ENCODE measurements around the gene CCDC91. TPM values are rescaled to one million over a fixed set of nuclear protein-coding genes. Genes with fewer than 3 reads are reported as not detected.

The CCDC91 gene
- polyA plus RNA-seq, 3 donors = 6.3 to 18.1 (median 15.6) TPM

- 100% methylated on average over 1 of the region's 2 CpGs for WGBS (ENCODE audit: insufficient coverage)
- H3K27me3 ChIP-seq (ENCODE audit: control insufficient read depth in 2 of 2, insufficient read depth in 2 of 2, low read length in 2 of 2) = no peaks in the 10 kb centered on the region
- Mint-ChIP-seq H3K36me3 (no peaks in the 10 kb centered on the region), H3K9me3 (peaks cover 0 to 10% (median 2%) of the 10 kb centered on the region in 7 donors), H3K27me3 (ENCODE audit: low read depth in 3 of 3) (no peaks in the 10 kb centered on the region), H3K27ac (no peak overlapping the region), H3K4me1 (no peaks in the 10 kb centered on the region), H3K4me3 (no peak overlapping the region)
- H4K20me1 ChIP-seq (ENCODE audit: insufficient read depth, low read length) = no peaks in the 10 kb centered on the region
- H3K27ac ChIP-seq (ENCODE audit: low read depth in 1 of 2, low read length in 2 of 2) = no peak overlapping the region
- TF ChIP-seq CTCF (IDR thresholded peaks at IDR 0.05) = no peak
- no peaks in the 10 kb centered on the region for H3K9me3 ChIP-seq (replicated peaks in 1 of 2; ENCODE audit: control insufficient read depth in 1 of 2, insufficient read depth in 1 of 2, low read length in 2 of 2)
- H3K4me1 ChIP-seq (ENCODE audit: control insufficient read depth in 1 of 2, insufficient read depth in 2 of 2, low read length in 2 of 2) = no peaks in the 10 kb centered on the region
- intact Hi-C loops (cut with micrococcal nuclease) = no loop called here
- H3K4me2 ChIP-seq (replicated peaks; ENCODE audit: extremely low read depth, low read length, poor library complexity, severe bottlenecking) = no peak overlapping the region
- DNase-seq = no peak
- H3K79me2 ChIP-seq (ENCODE audit: insufficient read depth, low read length) = no peaks in the 10 kb centered on the region
- no peak overlapping the region for H2AFZ ChIP-seq (ENCODE audit: insufficient read depth, low read depth, low read length, poor library complexity, severe bottlenecking)
- H3K4me3 ChIP-seq (replicated peaks in 1 of 3; ENCODE audit: low read depth in 2 of 3, low read length in 3 of 3) = no peak overlapping the region
- no peaks in the 10 kb centered on the region for H3K36me3 ChIP-seq (replicated peaks in 1 of 2; ENCODE audit: control insufficient read depth in 1 of 2, insufficient read depth in 2 of 2, low read length in 2 of 2)
- H3K9ac ChIP-seq (ENCODE audit: insufficient read depth, low read length, poor library complexity, severe bottlenecking) = no peak overlapping the region
These were observed 25.5 kb upstream of the CCDC91 start for GRCh38 chr12:28164644-28165275.

GRCh38 chr12:28167981-28168485 lies 22.2 kb upstream of the CCDC91 start:
- no peaks in the 10 kb centered on the region for H3K27me3 Mint-ChIP-seq (ENCODE audit: low read depth in 3 of 3)
- H3K4me3 ChIP-seq (replicated peaks in 1 of 3; ENCODE audit: low read depth in 2 of 3, low read length in 3 of 3) = no peak overlapping the region
- H3K4me1 ChIP-seq (ENCODE audit: control insufficient read depth in 1 of 2, insufficient read depth in 2 of 2, low read length in 2 of 2) = no peaks in the 10 kb centered on the region
- no peak for TF ChIP-seq CTCF (IDR thresholded peaks at IDR 0.05)
- no peaks in the 10 kb centered on the region for H3K4me1 Mint-ChIP-seq
- no peaks in the 10 kb centered on the region for H3K27me3 ChIP-seq (ENCODE audit: control insufficient read depth in 2 of 2, insufficient read depth in 2 of 2, low read length in 2 of 2)
- H2AFZ ChIP-seq (ENCODE audit: insufficient read depth, low read depth, low read length, poor library complexity, severe bottlenecking) = no peak overlapping the region
- no peaks in the 10 kb centered on the region for H4K20me1 ChIP-seq (ENCODE audit: insufficient read depth, low read length)
- no peak overlapping the region for H3K27ac ChIP-seq (ENCODE audit: low read depth in 1 of 2, low read length in 2 of 2)
- H3K4me3 Mint-ChIP-seq = no peak overlapping the region
- no peaks in the 10 kb centered on the region for H3K79me2 ChIP-seq (ENCODE audit: insufficient read depth, low read length)
- H3K27ac Mint-ChIP-seq = no peak overlapping the region
- intact Hi-C loops (cut with micrococcal nuclease) = no loop called here
- no peak for DNase-seq
- H3K36me3 Mint-ChIP-seq = no peaks in the 10 kb centered on the region
- no peak overlapping the region for H3K4me2 ChIP-seq (replicated peaks; ENCODE audit: extremely low read depth, low read length, poor library complexity, severe bottlenecking)
- H3K9me3 ChIP-seq (replicated peaks in 1 of 2; ENCODE audit: control insufficient read depth in 1 of 2, insufficient read depth in 1 of 2, low read length in 2 of 2) = no peaks in the 10 kb centered on the region
- H3K36me3 ChIP-seq (replicated peaks in 1 of 2; ENCODE audit: control insufficient read depth in 1 of 2, insufficient read depth in 2 of 2, low read length in 2 of 2) = no peaks in the 10 kb centered on the region
- peaks cover 0 to 7% (median 2%) of the 10 kb centered on the region in 7 donors for H3K9me3 Mint-ChIP-seq
- H3K9ac ChIP-seq (ENCODE audit: insufficient read depth, low read length, poor library complexity, severe bottlenecking) = no peak overlapping the region
- whole genome bisulfite sequencing (ENCODE audit: insufficient coverage) = no CpG with 5 or more reads among the region's 2 CpGs

All from CD14-positive monocyte (primary cell).